ENCODE measurements around the gene DCLK2.

DCLK2 gene

DNA sequence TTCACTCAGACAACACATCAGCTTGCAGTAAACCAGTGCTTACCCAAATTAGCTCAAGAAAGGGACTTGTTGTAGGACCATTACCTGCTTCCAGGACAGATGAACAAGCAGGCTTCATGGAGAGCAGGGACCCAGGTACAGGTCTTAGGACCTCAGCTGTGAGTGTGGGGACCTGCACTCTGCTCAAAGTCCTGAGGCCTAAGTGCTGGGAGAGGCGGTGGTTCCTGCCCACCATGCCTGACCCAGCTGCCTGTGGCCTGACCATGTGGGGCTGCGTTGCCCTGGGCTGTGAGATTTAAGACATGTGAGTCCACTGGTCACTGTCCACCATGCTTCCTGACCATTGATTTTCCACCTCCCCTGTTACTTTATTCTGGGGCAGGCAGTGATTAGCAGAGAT, 140.2 kb downstream of the DCLK2 start:
- CTCF ChIA-PET: no interaction called here
- no peaks in the 10 kb centered on the region for H3K9me3 ChIP-seq (ENCODE audit: control insufficient read depth, insufficient read depth, low read depth, low read length)
- H3K4me1 ChIP-seq (ENCODE audit: control insufficient read depth, insufficient read depth, low read length): 0 out of 2 replicates have a peak, but pooled peaks cover 5% of the 10 kb centered on the region
- POLR2A ChIA-PET: no interaction called here
- no peak overlapping the region for H3K4me3 ChIP-seq (ENCODE audit: low read depth, low read length)
- no peak overlapping the region for H3K27ac ChIP-seq (ENCODE audit: extremely low read depth, low read depth, low read length)
- no peaks in the 10 kb centered on the region; a peak in 1 of 3 replicates for H3K36me3 ChIP-seq (ENCODE audit: control insufficient read depth in 2 of 2, insufficient read depth in 1 of 2, low read length in 2 of 2)
- TF ChIP-seq ZNF529 (tag by site-specific recombination; IDR thresholded peaks at IDR 0.05; ENCODE audit: insufficient replicate concordance): no peak
- no peak for TF ChIP-seq ZNF274 (IDR thresholded peaks at IDR 0.05; ENCODE audit: low read length)
- no peak for TF ChIP-seq ZNF274 (tag by site-specific recombination; IDR thresholded peaks at IDR 0.05; ENCODE audit: borderline replicate concordance)
- TF ChIP-seq ZNF843 (tag by site-specific recombination; IDR thresholded peaks at IDR 0.05): no peak
- TF ChIP-seq ZNF626 (tag by site-specific recombination; IDR thresholded peaks at IDR 0.05): no peak
- TF ChIP-seq MYNN (tag by site-specific recombination; IDR thresholded peaks at IDR 0.05; ENCODE audit: borderline replicate concordance): no peak
- TF ChIP-seq ZNF366 (tag by site-specific recombination; conservative IDR thresholded peaks at IDR 0.05): no peak
- TF ChIP-seq TSHZ1 (tag by site-specific recombination; IDR thresholded peaks at IDR 0.05; ENCODE audit: borderline replicate concordance): no peak
- no peak for TF ChIP-seq GLIS2 (tag by site-specific recombination; IDR thresholded peaks at IDR 0.05)
- no peak for TF ChIP-seq ZSCAN5A (tag by site-specific recombination; IDR thresholded peaks at IDR 0.05)
- TF ChIP-seq ZNF19 (tag by site-specific recombination; IDR thresholded peaks at IDR 0.05; ENCODE audit: low read depth): no peak
- TF ChIP-seq ZBTB8A (tag by site-specific recombination; IDR thresholded peaks at IDR 0.05): no peak
- TF ChIP-seq SETDB1 (IDR thresholded peaks at IDR 0.05; ENCODE audit: insufficient read length, low read length): no peak
- TF ChIP-seq ZNF677 (tag by site-specific recombination; IDR thresholded peaks at IDR 0.05): no peak

- Histone ChIP-seq H3K9me3 (ENCODE audit: control insufficient read depth, insufficient read depth, low read depth, low read length) (no peaks in the 10 kb centered on the region), H3K36me3 (ENCODE audit: control insufficient read depth in 2 of 2, insufficient read depth in 1 of 2, low read length in 2 of 2) (peaks cover 0 to 3% of the 10 kb centered on the region in 2 experiments; a peak in 2 of 3 replicates), H3K4me3 (ENCODE audit: low read depth, low read length) (no peak overlapping the region), H3K27ac (ENCODE audit: extremely low read depth, low read depth, low read length) (no peak overlapping the region), H3K4me1 (ENCODE audit: control insufficient read depth, insufficient read depth, low read length) (0 out of 2 replicates have a peak, but pooled peaks cover 5% of the 10 kb centered on the region)
- POLR2A ChIA-PET: no interaction called here
- CTCF ChIA-PET: interaction anchor here (1.0 kb wide), 1 partner anchor 10 kb away, joined by 3 read pairs; no protein-coding TSS in a partner anchor
- no peak for TF ChIP-seq ZNF626 (tag by site-specific recombination; IDR thresholded peaks at IDR 0.05)
- TF ChIP-seq ZNF10 (tag by site-specific recombination; IDR thresholded peaks at IDR 0.05): no peak
- no peak for TF ChIP-seq ZNF2 (tag by site-specific recombination; IDR thresholded peaks at IDR 0.05)
- no peak for TF ChIP-seq ZNF585B (tag by site-specific recombination; IDR thresholded peaks at IDR 0.05)
- TF ChIP-seq ZNF280D (tag by site-specific recombination; IDR thresholded peaks at IDR 0.05): no peak
- no peak for TF ChIP-seq ZBTB20 (tag by site-specific recombination; IDR thresholded peaks at IDR 0.05)
- no peak for TF ChIP-seq ZNF629 (tag by site-specific recombination; IDR thresholded peaks at IDR 0.05)
- no peak for TF ChIP-seq KLF7 (tag by site-specific recombination; IDR thresholded peaks at IDR 0.05; ENCODE audit: borderline replicate concordance)
- no peak for TF ChIP-seq KLF8 (tag by site-specific recombination; IDR thresholded peaks at IDR 0.05)
- no peak for TF ChIP-seq ZBTB7A (tag by site-specific recombination; IDR thresholded peaks at IDR 0.05; ENCODE audit: low read depth)
- no peak for TF ChIP-seq ZNF214 (tag by site-specific recombination; IDR thresholded peaks at IDR 0.05; ENCODE audit: borderline replicate concordance)
- TF ChIP-seq, protein P1, sequence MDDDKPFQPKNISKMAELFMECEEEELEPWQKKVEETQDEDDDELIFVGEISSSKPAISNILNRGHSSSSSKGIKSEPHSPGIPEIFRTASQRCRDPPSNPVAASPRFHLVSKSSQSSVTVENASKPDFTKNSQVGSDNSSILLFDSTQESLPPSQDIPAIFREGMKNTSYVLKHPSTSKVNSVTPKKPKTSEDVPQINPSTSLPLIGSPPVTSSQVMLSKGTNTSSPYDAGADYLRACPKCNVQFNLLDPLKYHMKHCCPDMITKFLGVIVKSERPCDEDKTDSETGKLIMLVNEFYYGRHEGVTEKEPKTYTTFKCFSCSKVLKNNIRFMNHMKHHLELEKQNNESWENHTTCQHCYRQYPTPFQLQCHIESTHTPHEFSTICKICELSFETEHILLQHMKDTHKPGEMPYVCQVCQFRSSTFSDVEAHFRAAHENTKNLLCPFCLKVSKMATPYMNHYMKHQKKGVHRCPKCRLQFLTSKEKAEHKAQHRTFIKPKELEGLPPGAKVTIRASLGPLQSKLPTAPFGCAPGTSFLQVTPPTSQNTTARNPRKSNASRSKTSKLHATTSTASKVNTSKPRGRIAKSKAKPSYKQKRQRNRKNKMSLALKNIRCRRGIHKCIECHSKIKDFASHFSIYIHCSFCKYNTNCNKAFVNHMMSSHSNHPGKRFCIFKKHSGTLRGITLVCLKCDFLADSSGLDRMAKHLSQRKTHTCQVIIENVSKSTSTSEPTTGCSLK (tag by site-specific recombination; IDR thresholded peaks at IDR 0.05): no peak
These were observed 141.6 kb downstream of the DCLK2 start for GRCh38 chr4:150219841-150220240.
